NCI-H69 (cell line): ENCODE data around the gene AMZ1.
A peak's percentile ranks its signal among the peaks of the same experiment; 100 is the strongest.
"Not testable (repeated sequence)": the region's sequence is repeated elsewhere in the genome, so short reads cannot be mapped to it uniquely, and the experiment has no call there.

Source experiments
- DNase-seq: peaks from one replicate; lab custom pipeline; 2025; lab: John Stamatoyannopoulos, UW

AMZ1 gene

DNA sequence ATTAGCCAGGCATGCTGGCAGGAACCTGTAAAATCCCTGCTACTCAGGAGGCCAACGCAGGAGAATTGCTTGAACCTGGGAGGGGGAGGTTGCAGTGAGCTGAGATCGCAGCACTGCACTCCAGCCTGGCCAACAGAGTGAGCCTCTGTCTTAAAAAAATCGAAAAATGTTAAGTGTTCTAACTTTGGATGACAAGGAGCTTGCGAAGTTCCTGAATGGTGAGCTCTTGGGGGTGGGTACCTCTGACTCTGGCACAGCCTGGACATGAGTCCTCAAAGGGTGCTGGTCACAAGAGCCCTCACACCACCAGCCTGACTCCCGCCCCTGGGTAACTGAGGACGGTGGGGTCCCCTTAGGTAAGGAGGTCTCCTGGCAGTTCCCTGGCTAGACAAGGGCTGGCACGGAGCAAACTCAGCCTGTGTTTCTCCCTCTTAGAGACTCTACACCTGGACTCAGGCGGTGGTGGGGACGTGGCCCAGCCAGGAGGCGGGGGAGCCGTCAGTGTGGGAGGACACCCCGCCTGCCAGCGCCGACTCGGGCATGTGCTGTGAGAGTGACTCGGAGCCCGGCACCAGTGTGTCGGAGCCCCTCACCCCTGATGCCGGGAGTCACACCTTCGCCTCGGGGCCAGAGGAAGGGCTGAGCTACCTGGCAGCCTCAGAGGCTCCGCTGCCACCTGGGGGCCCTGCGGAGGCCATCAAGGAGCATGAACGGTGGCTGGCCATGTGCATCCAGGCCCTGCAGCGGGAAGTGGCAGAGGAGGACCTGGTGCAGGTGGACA is 24.1 kb downstream of the AMZ1 start:
- DNase-seq, result no peak

DNA sequence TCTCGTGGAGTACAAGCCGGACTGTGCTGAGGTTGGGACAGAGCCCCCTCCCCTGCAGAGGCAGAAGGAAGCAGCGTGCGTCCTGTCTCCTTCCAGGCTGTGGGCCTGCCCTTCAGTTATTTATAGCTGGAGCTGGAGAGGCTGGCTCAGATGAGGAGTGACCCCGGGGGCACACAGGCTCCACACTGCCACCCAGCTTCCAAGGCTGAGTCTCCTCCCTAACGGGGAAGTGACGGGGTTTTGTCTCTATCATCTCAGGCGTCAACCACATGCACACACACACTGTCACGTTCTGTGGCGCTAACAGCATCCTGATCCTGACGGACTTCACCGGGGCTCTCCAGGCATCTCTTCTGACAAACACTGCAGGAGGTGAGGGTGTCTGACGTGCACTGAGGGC is 25.4 kb downstream of the AMZ1 start:
- peak; percentile 15 for DNase-seq

DNA sequence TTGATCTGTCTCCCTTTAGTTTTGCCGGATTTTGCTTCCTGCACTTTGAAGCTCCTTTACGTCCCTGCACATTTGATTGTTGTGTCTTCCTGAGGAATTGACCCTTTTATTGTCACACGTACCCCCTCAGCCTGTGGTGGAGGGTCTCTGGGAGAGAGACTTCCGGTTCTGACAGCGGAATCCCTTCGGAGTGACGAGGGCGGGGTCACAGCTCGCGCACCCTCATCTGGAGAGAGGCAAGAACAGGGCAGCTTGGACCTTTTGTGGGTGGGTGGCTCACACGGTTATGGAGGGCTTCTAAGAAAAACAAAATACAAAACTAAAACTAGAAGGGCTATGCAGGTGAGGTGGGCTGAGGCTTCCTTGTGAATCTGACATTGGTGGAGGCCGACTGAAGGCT is 26.0 kb downstream of the AMZ1 start:
- no peak for DNase-seq

DNA sequence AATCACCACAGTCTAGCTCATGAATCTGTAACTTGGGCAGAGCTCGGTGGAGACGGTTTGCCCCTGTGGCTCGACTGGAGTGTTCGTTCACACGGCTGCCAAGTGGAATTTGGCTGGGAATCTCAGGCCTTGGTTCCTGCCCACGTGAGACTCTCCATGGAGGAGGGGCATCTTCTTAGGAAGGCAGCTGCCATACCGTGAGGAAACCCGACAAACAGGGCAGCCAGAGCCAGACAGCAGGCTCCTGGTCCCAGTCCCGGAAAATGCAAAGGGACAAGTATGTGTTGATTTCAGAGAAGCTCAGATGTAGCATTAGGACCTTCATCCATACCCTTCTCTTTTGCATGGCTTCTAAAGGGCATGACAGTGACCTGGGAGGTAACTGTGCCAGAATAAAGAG is 26.6 kb downstream of the AMZ1 start:
- no peak for DNase-seq

DNA sequence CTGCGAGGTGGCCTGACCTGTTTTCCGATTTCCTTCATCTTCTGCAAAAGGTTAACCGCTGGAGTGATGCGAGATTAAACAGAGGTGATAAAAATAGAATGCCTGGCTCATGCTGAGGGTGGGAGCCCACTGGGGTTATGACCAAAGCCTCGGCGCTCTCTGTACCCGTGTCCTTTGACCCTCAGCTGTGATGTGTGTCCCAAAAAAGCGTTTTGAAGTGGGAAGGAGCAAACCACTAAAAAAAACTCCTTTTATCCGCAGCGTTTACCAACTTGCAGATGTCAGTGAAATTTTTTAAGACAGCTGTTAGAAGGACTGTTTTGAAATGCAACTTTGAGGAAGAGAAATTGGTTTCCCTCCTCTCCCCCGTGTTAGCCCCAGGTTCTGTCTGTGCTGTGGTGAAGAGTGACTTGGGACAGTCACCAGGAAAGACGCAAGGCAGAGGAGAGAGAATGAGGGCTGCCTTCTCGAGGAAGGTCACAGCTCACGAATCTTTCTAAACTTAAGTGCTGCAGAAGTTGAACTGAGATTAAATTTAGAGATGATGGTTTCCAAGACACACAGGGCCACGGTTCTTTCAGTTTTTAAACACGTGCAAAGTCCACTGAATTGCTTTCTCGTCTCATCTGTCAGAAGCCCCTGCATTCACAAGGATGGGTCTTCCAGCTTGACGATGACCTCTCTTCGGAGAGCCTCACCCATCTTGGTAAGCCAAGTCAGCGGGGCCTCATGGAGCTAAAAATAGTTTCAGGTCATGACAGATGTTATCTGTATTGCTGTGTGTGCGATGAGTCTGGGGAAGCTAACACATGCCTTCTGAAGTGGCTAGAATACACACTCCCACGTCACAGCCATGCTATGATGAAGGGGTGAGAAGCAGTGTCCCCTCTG is 27.6 kb downstream of the AMZ1 start:
- no peak for DNase-seq

DNA sequence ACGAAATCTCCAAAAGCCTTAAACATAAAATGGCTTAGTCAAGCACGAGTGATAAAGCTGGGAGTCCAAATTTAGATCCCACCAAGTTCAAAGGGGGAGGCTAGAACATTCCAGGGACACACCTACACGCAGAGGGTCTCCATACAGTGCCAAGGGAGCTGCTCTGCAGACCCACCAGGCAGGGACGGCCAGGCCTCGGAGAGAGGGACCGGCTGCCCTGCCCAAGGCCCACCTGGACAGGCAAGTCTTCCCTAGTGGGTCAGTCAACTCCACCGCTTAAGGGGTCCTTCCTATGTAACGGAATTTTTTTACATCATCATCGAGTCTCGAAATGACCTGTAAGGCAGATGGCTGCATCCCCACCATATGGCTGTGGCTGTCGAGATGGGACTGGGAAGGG is 28.5 kb downstream of the AMZ1 start:
- no peak for DNase-seq

DNA sequence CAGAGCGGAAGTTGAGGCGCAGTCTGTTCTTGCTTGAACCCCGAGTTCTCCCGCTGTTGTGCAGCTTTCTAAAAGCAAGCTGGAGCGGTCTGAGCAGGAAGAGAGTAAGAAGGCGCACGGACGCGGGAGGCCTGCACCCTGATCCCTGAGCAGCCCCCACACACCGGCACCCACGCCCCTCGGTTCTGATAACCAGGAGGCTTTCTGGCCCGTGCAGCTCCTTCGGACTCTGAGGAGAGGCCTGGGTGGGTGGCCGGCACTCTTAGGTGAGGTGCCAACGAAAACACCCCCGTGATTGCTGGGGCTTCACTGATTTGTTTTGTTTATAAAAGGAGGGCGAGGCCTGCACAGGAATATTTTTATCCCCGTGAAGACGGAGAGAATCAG is 28.9 kb downstream of the AMZ1 start:
- no peak for DNase-seq

DNA sequence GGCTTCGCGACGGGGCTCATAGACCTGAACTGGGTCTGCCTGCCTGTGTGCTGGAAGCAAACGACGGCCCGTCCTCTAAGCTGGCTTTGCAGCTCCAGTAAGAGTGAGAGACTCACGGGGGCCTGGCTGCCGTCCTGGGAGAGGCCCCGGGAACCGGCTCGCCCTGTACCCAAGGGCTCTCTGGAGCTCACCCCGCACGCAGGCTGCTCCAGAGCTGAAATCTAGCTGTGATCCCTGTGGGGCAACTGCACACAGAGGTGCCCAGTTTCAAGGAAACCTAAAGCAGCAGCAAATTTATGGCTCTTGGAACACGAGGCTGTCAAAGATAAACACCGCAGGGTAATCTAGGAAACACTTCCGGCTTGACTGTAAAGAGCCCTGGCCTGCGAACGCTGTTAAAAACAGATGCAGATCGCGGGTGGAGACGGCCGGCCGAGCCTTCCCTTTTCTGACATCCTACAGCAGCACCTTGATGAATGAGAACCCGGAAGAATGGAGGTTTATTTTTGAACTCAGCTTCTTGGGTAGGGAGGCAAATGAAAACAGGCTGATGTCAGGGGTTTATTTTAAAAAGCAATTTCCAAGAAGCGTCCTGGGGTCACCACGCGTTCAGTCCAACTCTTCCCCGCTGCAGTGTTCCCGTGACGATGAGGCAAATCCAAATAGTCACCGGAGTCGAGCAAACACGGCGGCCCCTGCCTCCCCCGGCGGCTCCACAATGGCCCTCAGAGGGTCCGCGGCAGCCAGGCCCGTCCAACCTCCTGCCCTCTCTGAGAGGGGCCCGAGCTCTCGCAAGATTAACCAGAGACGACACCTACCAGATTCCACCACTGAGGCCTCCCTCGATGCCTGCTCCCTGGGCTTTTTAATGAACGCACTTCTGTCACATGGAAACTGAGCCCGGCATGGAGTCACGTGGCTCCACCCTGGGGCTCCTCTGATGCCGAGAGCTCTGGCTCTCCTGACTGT is 29.6 kb downstream of the AMZ1 start:
- no peak for DNase-seq

DNA sequence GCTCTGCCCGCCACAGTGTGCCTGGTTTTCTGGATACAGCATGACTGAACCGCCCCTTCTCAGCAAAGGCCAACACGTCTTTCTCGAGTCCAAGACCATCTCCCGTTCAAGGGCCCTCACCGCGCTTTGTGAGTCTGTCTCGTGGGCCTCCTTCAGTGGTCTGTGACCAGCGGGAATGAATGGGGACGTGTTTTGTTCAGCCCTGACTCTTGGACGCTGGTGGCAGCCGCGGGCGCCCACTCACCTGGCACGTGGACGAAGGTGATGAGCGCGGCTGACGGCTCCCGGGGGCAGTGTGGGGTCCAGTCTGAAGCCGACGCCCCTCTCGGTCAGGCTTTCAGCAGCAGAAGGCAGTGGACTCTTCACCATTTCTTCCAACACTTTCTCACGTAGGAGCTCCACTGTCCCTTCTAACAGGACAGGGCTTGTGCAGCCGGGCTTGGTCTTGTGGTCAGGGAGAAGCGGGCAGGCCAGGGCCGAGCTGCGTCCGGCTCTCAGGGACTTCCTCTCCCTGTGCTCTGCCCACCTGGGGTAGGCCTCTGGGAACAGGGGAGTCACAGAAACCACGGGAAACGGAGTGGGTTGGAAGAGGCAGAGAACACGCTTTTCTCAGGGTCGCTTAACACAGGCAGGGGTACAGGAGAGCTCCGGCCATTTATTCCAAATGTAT is 30.4 kb downstream of the AMZ1 start:
- no peak for DNase-seq

DNA sequence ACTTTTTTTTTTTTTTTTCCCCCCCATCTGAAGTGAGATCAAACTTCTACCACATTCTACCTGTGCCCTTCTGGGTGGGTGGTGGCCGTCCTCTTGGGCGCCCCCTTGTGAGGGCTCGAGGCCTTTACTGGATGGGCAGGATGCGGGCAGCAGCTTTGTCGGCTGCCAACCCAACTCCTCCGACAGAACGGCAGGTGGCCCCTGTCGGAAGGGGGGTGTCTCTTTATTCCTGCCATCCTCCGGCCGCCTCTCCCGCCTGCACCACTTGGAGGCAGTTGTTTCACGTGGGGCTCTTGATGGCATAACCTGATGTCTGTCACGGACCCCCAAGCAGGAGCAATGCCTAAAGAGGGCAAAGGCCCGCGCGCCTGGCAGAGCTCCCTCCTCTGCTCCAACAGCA is 31.0 kb downstream of the AMZ1 start:
- peak; percentile 38 for DNase-seq

DNA sequence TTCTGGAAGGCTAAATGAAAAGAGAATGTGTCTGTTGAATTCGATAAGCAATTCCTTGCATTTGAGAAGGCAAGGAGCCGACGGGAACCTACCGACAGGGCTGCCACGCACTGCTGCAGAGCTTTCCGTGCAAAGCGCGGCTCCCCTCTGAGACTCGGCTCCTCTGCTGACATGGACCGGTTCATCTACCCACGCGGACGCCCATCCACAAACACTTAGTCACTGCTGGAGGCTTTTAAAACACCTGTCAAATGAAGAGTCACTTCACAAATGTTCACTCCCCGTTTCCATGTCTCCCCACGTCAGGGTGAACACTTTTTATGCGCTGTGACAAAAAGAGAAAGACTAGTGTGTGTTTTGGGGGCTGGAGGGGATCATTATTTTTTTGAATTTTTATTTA is 32.0 kb downstream of the AMZ1 start:
- DNase-seq, result no peak

DNA sequence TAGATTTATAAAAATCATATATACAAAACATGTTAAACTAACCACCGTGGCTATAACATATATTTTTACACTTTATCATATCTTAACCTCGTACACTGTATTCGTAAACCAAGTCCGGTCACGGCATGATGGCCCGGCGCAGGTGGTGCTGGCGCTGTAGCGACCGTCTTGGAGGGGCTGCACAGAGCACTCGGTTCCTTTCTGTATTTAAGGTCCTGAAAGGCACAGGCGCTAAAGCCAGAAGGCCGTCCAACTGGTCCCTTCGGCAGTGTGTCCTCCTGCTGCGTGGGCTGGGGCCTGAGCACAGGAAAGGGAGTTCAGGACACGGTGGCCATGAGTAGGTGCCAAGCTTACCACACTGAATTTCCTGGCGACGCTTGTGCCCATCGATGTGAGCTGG is 33.8 kb downstream of the AMZ1 start:
- no peak for DNase-seq

DNA sequence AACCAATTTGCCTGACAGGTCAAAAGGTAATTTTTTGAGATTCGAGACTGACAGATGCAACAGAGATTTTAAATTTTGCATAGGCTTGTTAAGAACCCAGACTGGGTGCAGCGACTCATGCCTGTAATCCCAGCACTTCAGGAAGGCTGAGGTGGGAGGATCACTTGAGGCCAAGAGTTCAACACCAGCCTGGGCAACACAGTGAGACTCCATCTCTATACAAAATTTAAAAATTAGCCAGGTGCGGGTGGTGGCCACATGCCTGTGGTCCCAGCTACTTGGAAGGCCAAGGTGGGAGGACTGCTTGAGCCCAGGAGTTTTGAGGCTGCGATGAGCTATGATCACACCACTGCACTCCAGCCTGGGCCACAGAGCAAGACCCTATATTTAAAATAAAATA is 34.6 kb downstream of the AMZ1 start:
- DNase-seq, result no peak

DNA sequence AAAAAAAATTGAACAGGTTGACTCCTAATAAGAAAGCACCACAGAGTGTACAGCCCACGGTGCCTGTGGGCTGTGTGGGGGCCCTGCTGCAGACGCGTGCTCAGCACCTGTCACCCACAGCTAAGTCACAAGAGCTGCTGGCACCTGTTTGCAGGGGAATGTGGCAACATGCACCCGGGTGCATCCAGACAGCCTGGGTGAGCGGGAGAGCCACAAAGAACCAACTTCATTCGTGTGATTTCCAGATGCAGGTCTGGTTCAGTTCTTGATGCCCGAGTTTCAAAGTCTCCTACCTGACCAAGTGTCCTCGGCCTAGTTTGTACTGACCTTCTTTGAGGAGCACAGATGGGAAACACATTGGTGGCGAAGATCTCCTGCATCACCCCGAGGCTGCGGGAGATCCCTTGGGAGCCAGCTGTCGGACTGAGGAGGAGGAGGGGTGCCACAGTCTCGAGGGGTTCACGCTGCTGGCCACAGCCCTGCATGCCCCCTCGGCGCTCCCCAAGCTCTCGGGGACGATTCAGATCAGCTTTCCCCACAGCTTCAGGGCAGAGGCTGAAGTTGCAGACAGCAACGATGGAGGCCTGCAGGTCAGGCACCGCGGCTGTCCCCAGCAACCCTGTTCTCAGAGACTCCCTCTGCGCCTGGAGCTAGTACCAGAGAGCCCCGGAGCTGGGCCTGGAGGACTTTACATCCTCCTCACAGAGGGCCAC is 35.3 kb downstream of the AMZ1 start:
- DNase-seq, result no peak

DNA sequence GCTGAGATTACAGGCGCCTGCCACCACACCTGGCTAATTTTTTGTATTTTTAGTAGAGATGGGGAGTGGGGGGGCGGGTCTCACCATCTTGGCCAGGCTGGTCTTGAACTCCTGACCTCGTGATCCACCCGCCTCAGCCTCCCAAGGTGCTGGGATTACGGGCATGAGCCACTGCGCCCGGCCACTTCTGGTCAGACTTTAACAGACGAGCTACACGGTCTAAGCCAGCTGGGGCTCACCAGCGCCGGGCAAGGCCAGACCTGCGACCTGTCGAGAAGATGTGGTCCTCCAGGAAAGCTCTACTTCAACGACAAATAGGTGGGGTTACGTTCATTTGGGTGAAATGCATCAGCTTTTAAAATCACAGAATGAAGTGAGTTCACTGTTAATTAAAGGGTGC is 36.0 kb downstream of the AMZ1 start:
- not testable (repeated sequence) for DNase-seq

DNA sequence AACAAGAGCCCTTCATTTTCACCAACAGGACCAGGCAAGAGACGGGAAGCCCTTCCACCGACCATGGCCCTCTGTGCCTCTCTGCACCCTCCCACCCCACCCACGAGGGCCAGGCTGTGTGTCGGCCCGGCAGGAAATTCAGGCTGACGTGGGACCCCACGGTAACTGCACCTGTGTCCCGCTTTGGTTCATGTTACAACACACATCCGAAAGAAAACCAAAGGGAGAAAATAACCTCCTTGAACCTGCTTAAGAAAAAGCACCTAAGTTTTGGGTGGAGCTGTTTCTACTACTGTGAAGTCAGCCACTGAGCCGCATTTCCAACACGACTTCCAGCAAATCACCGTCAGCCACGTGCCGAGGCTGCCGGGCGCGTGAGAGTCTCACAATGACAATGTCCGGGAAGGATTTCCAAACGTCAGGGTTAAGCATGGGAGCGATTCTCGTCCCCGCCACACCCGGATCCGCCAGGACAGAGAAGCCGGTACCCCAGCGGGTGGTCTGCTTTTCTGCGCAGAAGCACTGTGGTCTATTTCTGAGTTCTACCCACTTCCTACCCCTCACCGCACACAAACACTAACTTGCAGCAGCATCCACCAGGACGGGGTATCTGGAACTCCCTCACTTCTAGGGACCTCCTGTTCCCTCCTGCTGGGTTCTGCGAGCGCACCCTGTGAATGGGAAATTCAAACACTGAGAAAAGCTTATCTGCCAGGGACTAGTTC is 36.6 kb downstream of the AMZ1 start:
- DNase-seq, result no peak

DNA sequence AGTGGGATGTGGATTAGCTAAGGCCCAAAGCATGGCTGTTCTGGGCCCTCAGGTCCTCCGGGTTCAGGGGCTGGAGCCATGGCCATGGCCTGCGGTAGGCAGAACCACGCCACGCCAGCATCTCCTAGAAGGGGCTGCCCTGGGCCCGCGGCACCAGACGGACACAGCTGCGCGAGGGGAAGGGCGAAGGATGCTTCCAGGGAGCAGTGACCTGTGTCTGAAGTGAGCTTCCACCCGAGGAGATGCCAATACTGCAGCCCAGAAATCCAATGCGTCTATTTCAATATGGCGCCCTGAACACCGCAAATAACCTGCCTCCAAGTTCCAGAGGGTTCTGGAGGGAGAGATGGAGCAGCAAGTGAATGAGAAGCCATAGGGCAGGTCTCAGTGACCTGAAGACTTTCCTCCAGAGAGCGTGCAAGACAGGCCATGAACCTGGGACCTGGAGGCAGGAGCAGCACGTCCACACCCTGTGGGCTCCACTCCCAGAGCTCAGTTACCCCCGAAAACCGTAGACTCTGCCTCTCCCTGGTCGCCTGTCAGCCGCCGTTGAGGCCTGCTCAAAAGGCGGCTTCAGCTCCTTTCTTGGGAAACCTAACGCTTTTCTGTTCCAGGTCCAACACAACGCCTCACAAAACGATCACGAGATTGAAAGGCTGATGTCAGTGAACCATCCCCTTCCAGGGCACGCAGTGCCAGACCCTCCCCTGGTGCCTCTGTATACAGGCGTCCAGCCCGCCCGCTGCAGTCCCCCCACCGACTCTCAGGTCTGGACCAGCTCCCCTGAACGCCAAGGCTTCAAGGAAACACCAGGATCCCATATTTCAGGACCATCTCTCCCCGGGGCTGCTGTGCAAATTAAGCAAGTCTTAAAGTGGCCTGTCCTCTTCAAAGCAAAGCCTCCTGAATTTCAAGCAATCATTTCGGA is 37.4 kb downstream of the AMZ1 start:
- DNase-seq, result no peak

DNA sequence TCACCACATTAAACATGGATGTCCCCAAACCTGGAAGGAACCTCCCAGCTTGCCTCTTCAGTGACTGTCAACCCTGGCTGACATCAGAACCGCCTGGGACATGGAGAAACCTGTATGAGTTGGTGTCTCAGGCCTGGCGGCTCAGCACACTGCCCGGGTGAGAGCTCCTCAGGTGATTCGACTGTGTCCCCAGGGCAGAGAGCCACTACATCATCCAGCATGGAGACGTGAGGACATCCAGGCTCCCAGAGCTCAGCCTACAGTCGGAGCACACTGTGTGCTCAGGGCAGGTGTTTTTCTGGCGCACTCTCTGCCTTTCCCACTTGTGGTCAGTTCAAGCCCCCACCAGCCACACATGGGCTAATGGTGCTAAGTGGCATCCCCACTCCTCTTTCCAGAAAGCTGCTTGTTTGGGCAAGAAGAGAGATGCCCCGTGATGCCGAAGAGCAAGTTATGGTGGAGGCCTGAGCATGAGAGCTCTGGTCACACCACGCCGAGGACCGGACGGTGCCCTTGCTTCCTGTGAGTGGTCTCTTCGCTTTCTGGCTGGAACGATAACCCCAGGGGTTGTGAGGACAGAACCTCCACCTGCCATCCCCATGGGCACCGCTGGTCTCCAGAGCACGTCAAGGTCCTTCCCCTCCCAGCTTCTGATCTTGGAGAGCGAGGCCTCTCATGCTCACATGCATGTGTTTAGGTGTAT is 38.5 kb downstream of the AMZ1 start:
- no peak for DNase-seq

DNA sequence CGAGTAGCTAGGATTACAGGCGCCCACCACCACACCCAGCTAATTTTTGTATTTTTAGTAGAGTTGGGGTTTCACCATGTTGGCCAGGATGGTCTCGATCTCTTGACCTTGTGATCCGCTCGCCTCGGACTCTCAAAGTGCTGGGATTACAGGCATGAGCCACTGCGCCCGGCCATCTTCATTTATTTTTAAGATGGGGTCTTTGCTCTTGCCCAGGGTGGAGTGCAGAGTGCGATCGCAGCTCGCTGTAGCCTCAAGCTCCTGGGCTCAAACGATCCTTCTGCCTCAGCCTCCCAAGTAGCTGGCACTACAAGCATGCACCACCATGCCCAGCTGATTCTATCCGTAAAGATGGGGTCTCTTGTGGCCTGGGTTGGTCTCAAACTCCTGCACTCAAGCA is 39.2 kb downstream of the AMZ1 start:
- DNase-seq, result not testable (repeated sequence)
